NCI-H345 (cell line): ENCODE measurements around the gene EEF1AKMT3.
"Not testable (repeated sequence)": the region's sequence is repeated elsewhere in the genome, so short reads cannot be mapped to it uniquely, and the experiment has no call there.

Source experiments
- DNase-seq: peaks from one replicate; lab custom pipeline; 2025; lab: John Stamatoyannopoulos, UW

EEF1AKMT3 gene

GRCh38 chr12:57817261-57817989 lies 45.0 kb downstream of the EEF1AKMT3 start:
- DNase-seq: no peak

- DNase-seq: not testable (repeated sequence)
These were observed 45.5 kb downstream of the EEF1AKMT3 start for GRCh38 chr12:57817990-57818331.

- DNase-seq: not testable (repeated sequence)
These were observed 47.7 kb downstream of the EEF1AKMT3 start for GRCh38 chr12:57820119-57820518.

GRCh38 chr12:57821015-57821414 lies 48.6 kb downstream of the EEF1AKMT3 start:
- DNase-seq: not testable (repeated sequence)

GRCh38 chr12:57821474-57822214 lies 49.2 kb downstream of the EEF1AKMT3 start:
- DNase-seq: no peak

- no peak for DNase-seq
These were observed 50.1 kb downstream of the EEF1AKMT3 start for GRCh38 chr12:57822392-57823130.

- no peak for DNase-seq
These were observed 50.9 kb downstream of the EEF1AKMT3 start for GRCh38 chr12:57823131-57823907.

GRCh38 chr12:57823908-57824640 lies 51.7 kb downstream of the EEF1AKMT3 start:
- DNase-seq: no peak

- DNase-seq: no peak
These were observed 53.0 kb downstream of the EEF1AKMT3 start for GRCh38 chr12:57825451-57825850.

- no peak for DNase-seq
These were observed 54.0 kb downstream of the EEF1AKMT3 start for GRCh38 chr12:57826400-57826799.

- no peak for DNase-seq
These were observed 54.6 kb downstream of the EEF1AKMT3 start for GRCh38 chr12:57826966-57827365.

- no peak for DNase-seq
These were observed 56.8 kb downstream of the EEF1AKMT3 start for GRCh38 chr12:57829025-57829777.

- no peak for DNase-seq
These were observed 58.0 kb downstream of the EEF1AKMT3 start for GRCh38 chr12:57830393-57830792.
